ENCODE results near the gene ZSWIM7.

The ZSWIM7 gene

DNA sequence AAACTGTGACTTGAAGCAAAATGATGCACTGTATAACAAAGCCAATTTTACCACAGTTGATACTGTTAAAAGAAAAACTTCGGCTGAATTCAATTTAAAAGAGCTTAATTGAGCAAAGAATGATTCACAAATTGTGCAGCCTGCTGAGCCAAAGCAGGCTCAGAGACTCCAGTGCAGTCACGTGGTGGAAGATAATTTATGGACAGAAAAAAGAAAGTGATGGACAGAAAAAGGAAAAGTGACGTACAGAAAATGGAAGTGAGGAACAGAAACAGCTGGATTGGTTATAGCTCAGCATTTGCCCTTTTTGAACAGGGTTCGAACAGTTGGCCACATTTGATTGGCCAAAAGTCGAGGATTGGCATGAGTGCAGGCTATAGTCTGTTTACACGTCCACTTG is 25.7 kb downstream of the ZSWIM7 start:
- in situ Hi-C loops (cut with HindIII; ENCODE audit: low pct_ligation_motif_present, low sequenced_read_pairs) = no loop called here
- TF ChIP-seq, protein P1, sequence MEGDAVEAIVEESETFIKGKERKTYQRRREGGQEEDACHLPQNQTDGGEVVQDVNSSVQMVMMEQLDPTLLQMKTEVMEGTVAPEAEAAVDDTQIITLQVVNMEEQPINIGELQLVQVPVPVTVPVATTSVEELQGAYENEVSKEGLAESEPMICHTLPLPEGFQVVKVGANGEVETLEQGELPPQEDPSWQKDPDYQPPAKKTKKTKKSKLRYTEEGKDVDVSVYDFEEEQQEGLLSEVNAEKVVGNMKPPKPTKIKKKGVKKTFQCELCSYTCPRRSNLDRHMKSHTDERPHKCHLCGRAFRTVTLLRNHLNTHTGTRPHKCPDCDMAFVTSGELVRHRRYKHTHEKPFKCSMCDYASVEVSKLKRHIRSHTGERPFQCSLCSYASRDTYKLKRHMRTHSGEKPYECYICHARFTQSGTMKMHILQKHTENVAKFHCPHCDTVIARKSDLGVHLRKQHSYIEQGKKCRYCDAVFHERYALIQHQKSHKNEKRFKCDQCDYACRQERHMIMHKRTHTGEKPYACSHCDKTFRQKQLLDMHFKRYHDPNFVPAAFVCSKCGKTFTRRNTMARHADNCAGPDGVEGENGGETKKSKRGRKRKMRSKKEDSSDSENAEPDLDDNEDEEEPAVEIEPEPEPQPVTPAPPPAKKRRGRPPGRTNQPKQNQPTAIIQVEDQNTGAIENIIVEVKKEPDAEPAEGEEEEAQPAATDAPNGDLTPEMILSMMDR (IDR thresholded peaks at IDR 0.05; ENCODE audit: low read depth, low read length, missing control alignments) = no peak
- Histone ChIP-seq H3K4me3 (ENCODE audit: low read depth, low read length) (no peak overlapping the region), H3K36me3 (replicated peaks) (peaks cover 15% of the 10 kb centered on the region), H3K27me3 (replicated peaks) (no peaks in the 10 kb centered on the region), H3K27ac (no peak overlapping the region)
- no peak for DNase-seq

DNA sequence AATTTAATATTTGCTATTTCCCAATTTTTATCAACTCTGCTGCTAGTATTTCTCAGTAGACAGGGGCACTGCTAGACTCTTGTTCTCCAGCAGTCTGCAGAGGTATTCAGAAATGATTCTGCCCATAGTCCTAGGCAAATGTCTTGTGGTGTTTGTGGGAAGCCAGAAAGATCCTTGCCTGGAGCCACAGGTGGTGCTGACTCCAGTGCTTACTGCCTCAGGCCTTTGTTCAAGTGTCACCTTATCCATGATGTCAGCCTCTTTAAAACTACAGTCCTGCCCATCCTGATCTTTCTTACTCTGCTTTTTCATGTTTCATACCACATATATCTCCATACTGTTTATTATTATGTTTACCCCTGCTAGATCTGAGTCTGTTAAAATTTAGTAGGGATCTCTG is 26.5 kb downstream of the ZSWIM7 start:
- Histone ChIP-seq H3K4me3 (ENCODE audit: low read depth, low read length) (no peak overlapping the region), H3K36me3 (replicated peaks) (peaks cover 8% of the 10 kb centered on the region), H3K27me3 (replicated peaks) (no peaks in the 10 kb centered on the region), H3K27ac (no peak overlapping the region)
- in situ Hi-C loops (cut with HindIII; ENCODE audit: low pct_ligation_motif_present, low sequenced_read_pairs) = no loop called here
- DNase-seq = no peak
- TF ChIP-seq, protein P1 (IDR thresholded peaks at IDR 0.05; ENCODE audit: low read depth, low read length, missing control alignments) = no peak

DNA sequence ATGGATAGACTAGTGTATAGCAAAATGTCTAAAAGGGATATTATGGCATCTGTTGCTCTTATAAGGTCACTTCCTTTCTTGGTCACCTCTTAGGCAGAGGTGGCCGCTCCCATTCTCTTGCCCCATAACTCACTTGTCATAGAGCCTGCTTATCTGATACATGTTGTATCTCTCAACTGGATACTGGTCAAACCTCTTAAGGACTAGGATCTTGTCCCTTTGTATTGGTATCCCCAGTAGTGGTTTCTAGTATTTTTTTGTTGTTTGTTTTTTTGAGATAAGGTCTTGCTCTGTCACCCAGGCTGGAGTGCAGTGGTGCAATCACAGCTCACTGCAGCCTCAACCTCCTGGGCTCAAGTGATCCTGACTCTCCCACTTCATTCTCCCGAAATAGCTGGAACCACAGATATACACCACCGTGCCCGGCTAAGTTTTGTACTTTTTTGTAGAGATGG is 27.0 kb downstream of the ZSWIM7 start:
- H3K4me3 ChIP-seq (ENCODE audit: low read depth, low read length) = no peak overlapping the region
- H3K27ac ChIP-seq = no peak overlapping the region
- no peaks in the 10 kb centered on the region for H3K27me3 ChIP-seq (replicated peaks)
- TF ChIP-seq, protein P1 (IDR thresholded peaks at IDR 0.05; ENCODE audit: low read depth, low read length, missing control alignments) = no peak
- DNase-seq = no peak
- in situ Hi-C loops (cut with HindIII; ENCODE audit: low pct_ligation_motif_present, low sequenced_read_pairs) = no loop called here
- peaks cover 7% of the 10 kb centered on the region for H3K36me3 ChIP-seq (replicated peaks)

DNA sequence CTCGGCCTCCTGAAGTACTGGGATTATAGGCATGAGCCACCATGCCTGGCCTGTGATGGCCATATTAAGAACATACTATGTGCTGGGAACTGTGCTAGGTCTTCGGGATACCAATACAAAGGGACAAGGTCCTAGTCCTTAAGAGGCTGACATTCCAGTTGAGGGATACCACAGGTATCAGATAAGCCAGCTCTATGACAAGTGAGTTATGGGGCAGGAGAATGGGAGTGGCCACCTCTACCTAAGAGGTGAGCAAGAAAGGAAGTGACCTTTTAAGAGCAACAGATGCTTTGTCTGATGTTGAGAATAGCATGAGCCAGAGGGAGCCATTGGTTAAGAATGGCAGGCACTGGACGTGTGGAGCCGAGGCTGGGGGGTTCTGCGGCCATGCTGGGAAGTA is 27.6 kb downstream of the ZSWIM7 start:
- in situ Hi-C loops (cut with HindIII; ENCODE audit: low pct_ligation_motif_present, low sequenced_read_pairs) = no loop called here
- TF ChIP-seq, protein P1 (IDR thresholded peaks at IDR 0.05; ENCODE audit: low read depth, low read length, missing control alignments) = no peak
- no peak for DNase-seq
- no peaks in the 10 kb centered on the region for H3K27me3 ChIP-seq (replicated peaks)
- peaks cover 7% of the 10 kb centered on the region for H3K36me3 ChIP-seq (replicated peaks)
- H3K4me3 ChIP-seq (ENCODE audit: low read depth, low read length) = no peak overlapping the region
- H3K27ac ChIP-seq = no peak overlapping the region

DNA sequence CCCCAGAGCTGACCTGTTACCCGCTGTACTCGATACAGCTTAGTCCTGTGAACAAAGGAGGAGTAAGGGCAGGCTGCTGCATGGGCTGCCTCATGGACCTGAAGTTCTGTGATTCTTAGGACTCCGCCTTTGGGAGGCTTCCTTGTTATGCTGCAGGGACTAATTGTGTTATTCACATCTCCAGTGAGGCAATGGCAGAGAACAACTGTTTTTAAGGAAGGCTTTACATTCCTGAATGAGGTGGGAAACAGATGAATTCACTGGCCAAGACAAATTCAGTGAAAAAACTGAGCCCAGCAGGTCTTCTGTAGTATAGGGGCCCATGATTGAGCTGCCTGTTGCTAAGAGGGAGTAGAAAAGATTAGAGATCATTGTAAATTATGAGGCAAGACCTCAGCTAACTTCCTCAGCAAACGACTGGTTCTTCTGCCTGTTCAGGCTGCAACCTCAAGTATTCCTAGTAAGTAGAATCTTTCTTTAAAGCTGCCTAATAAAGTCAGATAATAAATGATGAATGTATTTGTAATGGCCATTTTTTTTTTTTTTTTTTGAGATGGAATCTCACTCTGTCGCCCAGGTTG is 28.3 kb downstream of the ZSWIM7 start:
- TF ChIP-seq, protein P1 (IDR thresholded peaks at IDR 0.05; ENCODE audit: low read depth, low read length, missing control alignments) = no peak
- no peak overlapping the region for H3K27ac ChIP-seq
- no peak overlapping the region for H3K4me3 ChIP-seq (ENCODE audit: low read depth, low read length)
- in situ Hi-C loops (cut with HindIII; ENCODE audit: low pct_ligation_motif_present, low sequenced_read_pairs) = no loop called here
- peaks cover 7% of the 10 kb centered on the region for H3K36me3 ChIP-seq (replicated peaks)
- H3K27me3 ChIP-seq (replicated peaks) = no peaks in the 10 kb centered on the region
- no peak for DNase-seq

DNA sequence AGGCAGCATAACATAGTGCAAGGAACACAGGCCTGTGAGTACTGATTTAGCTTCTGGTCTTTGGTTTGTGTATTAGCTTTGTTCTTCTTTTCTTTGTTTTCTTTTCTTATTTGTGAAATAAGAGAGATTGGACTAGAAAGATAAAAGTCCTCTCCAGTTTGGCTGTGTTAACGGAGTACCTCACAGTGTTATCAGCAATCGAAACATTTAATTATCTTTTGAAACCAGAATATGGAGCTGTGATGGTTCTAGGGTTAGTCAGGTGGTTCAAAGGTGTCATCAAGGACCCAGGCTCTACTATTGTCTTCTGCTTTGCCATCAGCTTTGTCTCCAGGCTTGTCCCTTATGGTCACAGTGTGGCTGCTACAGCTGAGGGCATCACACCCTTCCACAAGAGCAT is 29.0 kb downstream of the ZSWIM7 start:
- TF ChIP-seq, protein P1 (IDR thresholded peaks at IDR 0.05; ENCODE audit: low read depth, low read length, missing control alignments) = no peak
- DNase-seq = no peak
- H3K4me3 ChIP-seq (ENCODE audit: low read depth, low read length) = no peak overlapping the region
- no peak overlapping the region for H3K27ac ChIP-seq
- H3K36me3 ChIP-seq (replicated peaks) = peaks cover 7% of the 10 kb centered on the region
- in situ Hi-C loops (cut with HindIII; ENCODE audit: low pct_ligation_motif_present, low sequenced_read_pairs) = no loop called here
- no peaks in the 10 kb centered on the region for H3K27me3 ChIP-seq (replicated peaks)
